T-helper 2 cell treated with Interferon-gamma antibody and Interleukin-4, amounts not matched to agents 5 μg/mL and 100 μg/mL, for 36 hours (primary cell): Measurements from ENCODE around the gene SLC44A5.
"Not testable (repeated sequence)": the region's sequence is repeated elsewhere in the genome, so short reads cannot be mapped to it uniquely, and the experiment has no call there.

Experiments used
- DNase-seq: peaks from one replicate; pipeline ENCODE4 v3.0.0; 2021; ENCODE audit warnings: low spot score
- H3K27ac Mint-ChIP-seq: one replicate; pipeline ENCODE4 v1.8.0; 2021; ENCODE audit warnings: mild to moderate bottlenecking, mixed read lengths
- H3K27me3 Mint-ChIP-seq: one replicate; pipeline ENCODE4 v1.8.0; 2021; ENCODE audit warnings: low read depth, mixed read lengths
- H3K36me3 Mint-ChIP-seq: one replicate; pipeline ENCODE4 v1.8.0; 2021; ENCODE audit warnings: low read depth, mixed read lengths
- H3K4me1 Mint-ChIP-seq: one replicate; pipeline ENCODE4 v1.8.0; 2021; ENCODE audit warnings: low read depth, mixed read lengths
- H3K4me3 Mint-ChIP-seq: one replicate; pipeline ENCODE4 v1.8.0; 2022; ENCODE audit warnings: mild to moderate bottlenecking, moderate library complexity, mixed read lengths
- H3K9me3 Mint-ChIP-seq: one replicate; pipeline ENCODE4 v1.8.0; 2021; ENCODE audit warnings: mixed read lengths

The SLC44A5 gene

GRCh38 chr1:75430526-75430925 lies 180.4 kb downstream of the SLC44A5 start:
- no peak overlapping the region for H3K4me3 Mint-ChIP-seq
- H3K4me1 Mint-ChIP-seq = no peaks in the 10 kb centered on the region
- H3K27me3 Mint-ChIP-seq = no peaks in the 10 kb centered on the region
- H3K36me3 Mint-ChIP-seq = no peaks in the 10 kb centered on the region
- no peaks in the 10 kb centered on the region for H3K9me3 Mint-ChIP-seq
- no peak overlapping the region for H3K27ac Mint-ChIP-seq
- no peak for DNase-seq

GRCh38 chr1:75426688-75427087 lies 184.2 kb downstream of the SLC44A5 start:
- no peaks in the 10 kb centered on the region for H3K36me3 Mint-ChIP-seq

GRCh38 chr1:75425001-75425650 lies 185.8 kb downstream of the SLC44A5 start:
- H3K27me3 Mint-ChIP-seq = no peaks in the 10 kb centered on the region
- H3K9me3 Mint-ChIP-seq = no peaks in the 10 kb centered on the region
- no peak for DNase-seq
- H3K4me1 Mint-ChIP-seq = no peaks in the 10 kb centered on the region
- no peak overlapping the region for H3K27ac Mint-ChIP-seq
- no peaks in the 10 kb centered on the region for H3K36me3 Mint-ChIP-seq
- no peak overlapping the region for H3K4me3 Mint-ChIP-seq

More at GRCh38 chr1:75426688-75427087, 184.2 kb downstream of the SLC44A5 start:
- H3K4me3 Mint-ChIP-seq = no peak overlapping the region
- H3K4me1 Mint-ChIP-seq = no peaks in the 10 kb centered on the region
- no peak for DNase-seq
- no peaks in the 10 kb centered on the region for H3K9me3 Mint-ChIP-seq
- no peak overlapping the region for H3K27ac Mint-ChIP-seq
- H3K27me3 Mint-ChIP-seq = no peaks in the 10 kb centered on the region

GRCh38 chr1:75423616-75424015 lies 187.3 kb downstream of the SLC44A5 start:
- Mint-ChIP-seq H3K27ac (no peak overlapping the region), H3K4me3 (no peak overlapping the region), H3K4me1 (no peaks in the 10 kb centered on the region), H3K9me3 (no peaks in the 10 kb centered on the region), H3K36me3 (no peaks in the 10 kb centered on the region), H3K27me3 (no peaks in the 10 kb centered on the region)
- no peak for DNase-seq

GRCh38 chr1:75423136-75423535 lies 187.8 kb downstream of the SLC44A5 start:
- no peaks in the 10 kb centered on the region for H3K9me3 Mint-ChIP-seq
- no peaks in the 10 kb centered on the region for H3K27me3 Mint-ChIP-seq
- no peak overlapping the region for H3K4me3 Mint-ChIP-seq
- DNase-seq = no peak
- H3K27ac Mint-ChIP-seq = no peak overlapping the region
- H3K36me3 Mint-ChIP-seq = no peaks in the 10 kb centered on the region
- no peaks in the 10 kb centered on the region for H3K4me1 Mint-ChIP-seq

GRCh38 chr1:75421371-75421770 lies 189.5 kb downstream of the SLC44A5 start:
- DNase-seq = no peak
- H3K4me1 Mint-ChIP-seq = no peaks in the 10 kb centered on the region
- no peaks in the 10 kb centered on the region for H3K27me3 Mint-ChIP-seq
- H3K4me3 Mint-ChIP-seq = no peak overlapping the region
- no peaks in the 10 kb centered on the region for H3K9me3 Mint-ChIP-seq
- no peak overlapping the region for H3K27ac Mint-ChIP-seq
- no peaks in the 10 kb centered on the region for H3K36me3 Mint-ChIP-seq

- Mint-ChIP-seq H3K27ac (no peak overlapping the region), H3K27me3 (no peaks in the 10 kb centered on the region), H3K4me3 (no peak overlapping the region), H3K9me3 (no peaks in the 10 kb centered on the region), H3K4me1 (no peaks in the 10 kb centered on the region), H3K36me3 (no peaks in the 10 kb centered on the region)
- DNase-seq = no peak
These were observed 195.7 kb downstream of the SLC44A5 start for GRCh38 chr1:75415187-75415586.

- DNase-seq = no peak
These were observed 198.3 kb downstream of the SLC44A5 start for GRCh38 chr1:75412616-75413015.

GRCh38 chr1:75404681-75405080 lies 206.2 kb downstream of the SLC44A5 start:
- H3K27me3 Mint-ChIP-seq, H3K36me3 Mint-ChIP-seq, DNase-seq, H3K4me3 Mint-ChIP-seq, H3K4me1 Mint-ChIP-seq, H3K27ac Mint-ChIP-seq: not testable (repeated sequence)
- H3K9me3 Mint-ChIP-seq = peaks cover 10% of the 10 kb centered on the region

More at GRCh38 chr1:75412616-75413015, 198.3 kb downstream of the SLC44A5 start:
- H3K4me1 Mint-ChIP-seq = no peaks in the 10 kb centered on the region
- no peaks in the 10 kb centered on the region for H3K27me3 Mint-ChIP-seq
- no peak overlapping the region for H3K27ac Mint-ChIP-seq
- H3K36me3 Mint-ChIP-seq = no peaks in the 10 kb centered on the region
- H3K4me3 Mint-ChIP-seq = no peak overlapping the region
- H3K9me3 Mint-ChIP-seq = no peaks in the 10 kb centered on the region

- H3K4me3 Mint-ChIP-seq, H3K27ac Mint-ChIP-seq, H3K27me3 Mint-ChIP-seq, H3K4me1 Mint-ChIP-seq, H3K36me3 Mint-ChIP-seq, DNase-seq: not testable (repeated sequence)
- H3K9me3 Mint-ChIP-seq = peaks cover 10% of the 10 kb centered on the region
These were observed 207.7 kb downstream of the SLC44A5 start for GRCh38 chr1:75403147-75403646.

- Mint-ChIP-seq H3K36me3 (no peaks in the 10 kb centered on the region), H3K27me3 (no peaks in the 10 kb centered on the region), H3K9me3 (peaks cover 5% of the 10 kb centered on the region), H3K27ac (no peak overlapping the region), H3K4me3 (no peak overlapping the region), H3K4me1 (no peaks in the 10 kb centered on the region)
- DNase-seq = no peak
These were observed 210.2 kb downstream of the SLC44A5 start for GRCh38 chr1:75400716-75401115.

- H3K27ac Mint-ChIP-seq = no peak overlapping the region
- no peaks in the 10 kb centered on the region for H3K27me3 Mint-ChIP-seq
These were observed 214.2 kb downstream of the SLC44A5 start for GRCh38 chr1:75396745-75397144.

GRCh38 chr1:75396260-75396659 lies 214.7 kb downstream of the SLC44A5 start:
- no peak overlapping the region for H3K4me3 Mint-ChIP-seq
- no peak overlapping the region for H3K27ac Mint-ChIP-seq
- no peak for DNase-seq
- no peaks in the 10 kb centered on the region for H3K4me1 Mint-ChIP-seq
- H3K27me3 Mint-ChIP-seq = no peaks in the 10 kb centered on the region
- H3K9me3 Mint-ChIP-seq = no peaks in the 10 kb centered on the region
- no peaks in the 10 kb centered on the region for H3K36me3 Mint-ChIP-seq

More at GRCh38 chr1:75396745-75397144, 214.2 kb downstream of the SLC44A5 start:
- Mint-ChIP-seq H3K36me3 (no peaks in the 10 kb centered on the region), H3K9me3 (no peaks in the 10 kb centered on the region), H3K4me1 (no peaks in the 10 kb centered on the region), H3K4me3 (no peak overlapping the region)
- no peak for DNase-seq

GRCh38 chr1:75394386-75395139 lies 216.4 kb downstream of the SLC44A5 start:
- H3K27ac Mint-ChIP-seq = no peak overlapping the region
- H3K27me3 Mint-ChIP-seq = no peaks in the 10 kb centered on the region
- DNase-seq = no peak
- no peak overlapping the region for H3K4me3 Mint-ChIP-seq
- H3K36me3 Mint-ChIP-seq = no peaks in the 10 kb centered on the region
- peaks cover 7% of the 10 kb centered on the region for H3K9me3 Mint-ChIP-seq
- H3K4me1 Mint-ChIP-seq = no peaks in the 10 kb centered on the region
